ENCODE results near the gene TK2.
A peak's percentile ranks its signal among the peaks of the same experiment; 100 is the strongest.
"Not testable (repeated sequence)": the region's sequence is repeated elsewhere in the genome, so short reads cannot be mapped to it uniquely, and the experiment has no call there.

TK2 gene

DNA sequence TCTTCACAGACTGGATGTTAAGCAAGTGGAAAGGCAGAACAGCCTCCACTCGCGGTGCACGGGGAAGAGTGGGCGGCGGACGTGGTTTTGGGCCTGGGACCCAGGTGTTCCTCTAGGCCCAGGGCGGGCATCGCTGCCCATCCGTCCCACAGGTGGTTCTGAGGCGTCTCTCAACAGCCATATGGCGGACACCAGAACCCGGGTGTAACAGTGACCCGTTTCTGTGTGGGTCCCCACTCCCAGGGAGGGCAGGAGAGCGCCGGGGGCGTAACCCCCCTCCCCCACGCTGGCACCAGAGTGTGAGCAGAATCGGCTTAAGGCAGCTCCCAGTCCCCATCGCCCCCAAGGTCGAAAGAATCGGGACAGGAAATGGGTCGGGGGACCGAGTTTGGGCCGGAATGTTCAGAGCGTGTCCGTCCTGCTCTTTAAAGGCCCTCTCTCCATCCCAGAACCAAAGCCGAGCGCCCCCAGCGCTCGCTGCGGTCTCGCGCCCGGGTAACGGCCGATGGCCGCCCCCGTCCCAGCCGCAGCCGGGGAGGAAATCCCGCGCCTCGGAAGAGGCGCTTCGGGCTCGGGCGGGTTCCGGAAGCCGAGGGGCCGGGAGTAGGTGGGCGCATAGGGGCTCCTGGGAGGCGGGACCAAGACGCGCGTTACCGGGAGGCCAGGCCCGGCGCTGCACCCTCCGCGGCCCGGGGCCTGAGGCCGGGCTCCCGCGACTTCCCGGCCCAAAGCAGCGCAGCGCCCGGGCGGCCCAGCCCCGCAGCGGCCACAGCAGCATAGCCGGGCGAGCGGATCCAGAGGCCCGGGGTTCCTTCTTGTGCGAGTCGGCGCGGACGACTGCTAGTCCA, at the start of gene TK2:
TK2 (minus strand) TSS at position 839 of the 848 bp plus-strand sequence; CDS start at position 778, 61 bp downstream.
- peak in 1 of 2 donors; percentile 41 for DNase-seq (ENCODE audit: low read depth in 2 of 2)

- DNase-seq (ENCODE audit: low read depth in 2 of 2): no peak
Measured at GRCh38 chr16:66598111-66598510, 48.2 kb upstream of the TK2 start.

DNA sequence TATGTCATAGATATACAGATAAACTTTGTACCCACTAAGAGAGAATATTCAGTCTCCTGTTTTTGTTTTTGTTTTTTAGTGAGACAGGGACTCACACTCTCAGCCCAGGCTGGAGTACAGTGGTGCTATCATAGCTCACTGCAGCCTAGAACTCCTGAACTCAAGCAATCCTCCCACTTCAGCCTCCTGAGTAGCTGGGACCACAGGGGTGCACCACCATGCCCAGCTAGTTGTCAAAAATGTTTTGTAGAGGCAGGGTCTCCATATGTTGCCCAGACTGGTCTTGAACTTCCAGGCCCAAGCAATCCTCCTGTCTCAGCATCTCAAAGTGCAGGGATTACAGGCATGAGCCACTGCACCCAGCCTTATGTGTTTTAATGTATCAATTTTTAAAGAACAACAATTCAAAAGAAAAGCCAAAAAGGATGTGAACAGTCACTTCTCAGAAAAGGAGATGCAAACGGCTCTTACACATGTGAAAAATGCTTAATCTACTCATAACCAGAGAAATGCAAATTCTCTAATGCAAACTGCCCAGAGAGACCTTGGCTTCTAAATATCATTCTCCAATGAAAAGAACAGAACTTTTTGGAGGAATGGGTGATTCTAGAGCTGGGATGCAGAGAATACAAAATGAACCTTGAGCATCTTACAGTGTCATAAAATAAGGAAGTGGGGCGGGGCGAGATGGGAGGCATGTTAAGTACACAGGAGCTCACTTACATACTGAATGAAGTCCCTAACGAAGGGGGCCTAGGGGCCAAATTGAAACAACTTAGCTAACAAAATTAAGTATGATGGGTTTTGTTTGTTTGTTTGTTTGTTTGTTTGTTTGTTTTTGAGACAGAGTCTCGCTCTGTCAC, 47.3 kb upstream of the TK2 start:
- DNase-seq (ENCODE audit: low read depth in 2 of 2): no peak

GRCh38 chr16:66596559-66596958, 46.6 kb upstream of the TK2 start:
- not testable (repeated sequence) for DNase-seq (ENCODE audit: low read depth in 2 of 2)

GRCh38 chr16:66594739-66595138, 44.8 kb upstream of the TK2 start:
- DNase-seq (ENCODE audit: low read depth in 2 of 2): no peak

DNA sequence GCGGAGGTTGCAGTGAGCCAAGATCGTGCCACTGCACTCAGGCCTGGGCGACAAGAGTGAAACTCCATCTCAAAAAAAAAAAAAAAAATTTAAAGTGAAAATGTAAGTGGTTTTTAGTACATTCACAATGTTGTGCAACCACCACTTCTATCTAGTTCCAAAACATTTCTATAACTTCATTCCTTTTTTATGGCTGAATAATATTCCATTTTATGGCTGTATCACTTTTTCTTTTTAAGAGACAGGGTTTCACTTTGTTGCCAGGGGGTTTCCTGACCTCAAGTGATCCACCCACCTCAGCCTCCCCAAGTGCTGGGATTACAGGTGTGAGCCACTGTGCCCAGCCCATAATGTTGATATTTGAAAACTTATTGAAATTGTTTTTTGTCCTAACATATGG, 42.9 kb upstream of the TK2 start:
- DNase-seq (ENCODE audit: low read depth in 2 of 2): no peak

- DNase-seq (ENCODE audit: low read depth in 2 of 2): no peak
Measured at GRCh38 chr16:66592241-66592640, 42.3 kb upstream of the TK2 start.

DNA sequence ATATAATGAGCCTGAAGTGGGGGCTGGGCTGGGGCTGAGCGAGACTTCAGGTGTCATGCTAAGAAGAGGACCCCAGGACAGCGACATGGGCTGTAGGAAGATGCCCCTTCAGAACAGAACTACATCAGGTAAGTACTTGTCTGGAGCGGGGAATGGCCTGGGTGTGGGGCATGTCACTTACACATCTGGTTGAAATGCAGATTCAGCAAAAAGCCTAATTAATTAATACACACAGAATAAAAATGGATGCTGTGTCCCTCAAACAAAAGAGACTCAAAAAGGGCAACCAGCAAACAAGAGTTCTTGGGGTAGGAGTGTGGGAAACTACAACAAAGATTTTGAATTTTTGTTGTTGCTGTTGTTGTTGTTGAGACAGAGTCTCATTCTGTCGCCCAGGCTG, 41.1 kb upstream of the TK2 start:
- no peak for DNase-seq (ENCODE audit: low read depth in 2 of 2)

GRCh38 chr16:66590322-66590721, 40.4 kb upstream of the TK2 start:
- no peak for DNase-seq (ENCODE audit: low read depth in 2 of 2)

GRCh38 chr16:66588981-66589713, 39.2 kb upstream of the TK2 start:
- peak in 1 of 2 donors; percentile 40 for DNase-seq (ENCODE audit: low read depth in 2 of 2)

GRCh38 chr16:66587881-66588600, 38.1 kb upstream of the TK2 start:
- no peak for DNase-seq (ENCODE audit: low read depth in 2 of 2)

DNA sequence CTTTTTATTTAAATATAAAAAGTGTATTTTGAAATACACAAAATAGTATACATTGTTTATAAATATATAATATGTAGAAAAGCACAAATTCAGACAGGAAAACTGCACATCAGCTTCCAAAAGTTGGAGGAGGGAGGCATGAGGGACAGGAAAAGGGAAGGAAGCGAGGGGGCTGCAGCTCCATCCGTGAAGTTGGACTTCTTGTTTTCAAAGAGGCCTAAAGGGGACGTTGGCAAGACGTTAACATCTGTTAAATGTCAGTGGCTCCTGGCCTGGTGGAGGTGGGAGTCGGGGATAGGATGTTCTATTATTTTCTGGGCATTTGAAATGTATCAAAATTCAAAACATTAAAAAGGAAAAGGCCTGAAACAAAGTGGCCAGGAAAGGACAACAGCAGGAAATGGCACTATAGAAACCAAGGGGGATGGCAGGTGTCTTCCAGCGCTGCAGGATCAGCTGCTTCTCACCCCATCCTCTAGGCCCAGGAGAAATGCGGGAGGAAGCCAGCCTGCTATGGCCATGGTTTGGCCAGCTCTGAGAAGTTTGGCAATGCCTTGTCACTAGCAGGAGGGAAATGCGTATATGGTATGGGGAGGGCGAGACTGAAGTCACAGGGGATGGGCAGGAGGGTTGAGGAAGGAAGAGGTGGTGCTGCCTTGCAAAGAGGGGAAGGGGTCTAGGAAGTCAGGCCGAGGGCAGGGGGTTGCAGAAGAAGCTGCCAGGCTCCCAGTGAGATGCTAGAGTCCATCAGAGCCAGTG, 35.7 kb upstream of the TK2 start:
- DNase-seq (ENCODE audit: low read depth in 2 of 2): no peak

DNA sequence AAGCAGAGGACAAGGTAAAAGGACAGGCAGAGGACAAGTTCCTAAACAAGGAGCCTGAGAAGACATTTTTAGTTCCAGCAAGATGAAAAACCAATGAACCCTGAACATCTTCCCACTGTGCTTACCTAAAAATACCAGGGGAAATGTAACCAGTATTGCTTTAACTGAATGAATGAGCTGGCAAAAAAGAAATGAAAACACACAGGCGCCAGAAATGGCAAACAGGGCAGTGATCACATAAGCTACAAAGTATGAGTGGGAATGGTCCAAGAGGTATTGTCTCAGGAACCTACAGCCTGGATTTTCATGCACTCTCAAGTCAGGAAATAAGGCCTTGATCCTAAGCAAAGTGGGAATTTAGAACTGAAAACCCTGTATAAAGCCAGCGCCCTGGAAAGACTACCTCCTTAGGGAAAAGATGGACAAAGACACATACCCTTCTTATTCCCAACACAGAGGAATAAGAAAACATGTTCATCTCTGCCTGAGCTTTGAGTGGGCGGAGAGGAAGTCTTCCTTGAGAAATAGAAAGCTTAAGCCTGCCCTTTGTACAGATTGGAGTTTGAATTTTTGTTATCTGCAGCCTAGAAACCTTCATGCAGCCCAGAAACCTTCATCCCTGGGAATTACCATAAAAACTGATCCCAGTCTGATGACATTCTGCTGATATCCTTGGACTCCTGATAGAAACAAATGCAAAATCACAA, 31.5 kb upstream of the TK2 start:
- DNase-seq (ENCODE audit: low read depth in 2 of 2): no peak

DNA sequence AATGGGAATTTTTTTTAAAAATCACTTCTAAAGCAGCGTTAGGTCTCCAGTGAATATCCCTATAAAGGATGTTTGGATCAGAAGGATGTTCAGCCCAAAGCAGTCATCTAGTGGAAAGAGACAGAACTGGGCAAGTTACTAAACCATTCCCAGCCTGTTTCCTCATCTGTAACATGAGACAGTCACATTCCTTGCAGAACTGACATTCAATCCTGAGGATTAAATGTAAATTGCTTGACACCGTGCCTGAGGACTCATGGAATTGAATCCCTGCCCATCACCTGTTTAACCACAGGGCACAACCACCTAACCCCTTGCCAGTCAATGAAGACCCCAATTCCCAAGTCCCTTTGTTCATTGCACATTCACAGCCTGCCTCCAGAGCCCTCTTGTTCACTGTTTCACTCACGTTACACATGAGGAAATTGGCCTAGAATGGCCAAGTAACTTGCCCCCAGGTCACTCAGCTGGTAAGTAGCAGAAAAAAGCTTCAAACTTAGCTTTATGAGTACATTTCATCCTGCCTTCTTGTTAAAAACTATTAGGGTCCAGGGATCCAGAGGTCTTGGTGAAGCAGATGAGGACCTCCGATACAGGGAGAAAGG, 30.8 kb upstream of the TK2 start:
- DNase-seq (ENCODE audit: low read depth in 2 of 2): no peak

DNA sequence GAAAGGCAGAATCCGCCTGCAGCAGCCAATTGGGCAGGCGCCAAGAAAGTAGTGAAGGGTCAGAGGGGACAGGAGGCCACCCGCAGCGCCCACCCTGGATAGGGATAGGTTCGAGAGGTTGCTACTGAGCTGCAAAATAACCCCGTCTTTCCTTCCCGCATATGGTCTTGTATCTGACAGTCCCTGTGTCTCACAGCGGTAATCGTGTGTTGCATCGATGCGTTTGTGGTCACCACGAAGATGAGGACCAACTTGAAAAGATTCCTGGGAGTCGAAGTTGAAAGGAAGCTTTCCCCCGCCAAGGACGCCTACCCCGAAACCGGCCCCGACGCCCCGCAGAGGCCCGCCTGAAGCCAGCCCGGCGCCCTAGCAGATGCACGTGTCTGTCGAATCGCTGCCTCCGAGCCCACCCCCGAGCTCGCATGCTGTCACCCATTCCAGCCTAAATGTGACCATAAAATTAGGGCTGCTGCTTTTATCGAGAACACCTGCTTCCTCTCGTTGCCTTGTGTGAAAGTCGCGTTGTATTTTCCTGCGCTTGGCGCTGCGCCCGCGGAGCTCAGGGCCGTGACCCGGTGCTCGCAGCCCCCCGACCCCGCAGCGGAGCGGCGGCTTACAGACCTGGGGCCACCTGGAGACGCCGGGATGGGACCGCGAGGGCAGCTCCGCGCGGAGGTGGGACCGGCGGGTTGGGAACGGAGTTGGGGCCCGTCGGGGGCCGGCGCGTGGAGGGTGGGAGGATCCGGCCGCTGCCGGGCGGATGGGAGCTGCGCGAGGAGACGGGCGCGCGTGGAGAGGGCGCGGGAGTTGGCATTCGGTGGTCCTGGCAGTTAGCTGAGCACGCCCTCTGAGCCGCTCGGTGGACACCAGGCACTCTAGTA, 29.0 kb upstream of the TK2 start, which contains the start of gene CMTM2:
CMTM2 (plus strand) TSS at position 813 of the 881 bp plus-strand sequence. CDS start 145 bp downstream, outside the sequence.
- no peak for DNase-seq (ENCODE audit: low read depth in 2 of 2)

- no peak for DNase-seq (ENCODE audit: low read depth in 2 of 2)
Measured at GRCh38 chr16:66576296-66576695, 26.4 kb upstream of the TK2 start.

DNA sequence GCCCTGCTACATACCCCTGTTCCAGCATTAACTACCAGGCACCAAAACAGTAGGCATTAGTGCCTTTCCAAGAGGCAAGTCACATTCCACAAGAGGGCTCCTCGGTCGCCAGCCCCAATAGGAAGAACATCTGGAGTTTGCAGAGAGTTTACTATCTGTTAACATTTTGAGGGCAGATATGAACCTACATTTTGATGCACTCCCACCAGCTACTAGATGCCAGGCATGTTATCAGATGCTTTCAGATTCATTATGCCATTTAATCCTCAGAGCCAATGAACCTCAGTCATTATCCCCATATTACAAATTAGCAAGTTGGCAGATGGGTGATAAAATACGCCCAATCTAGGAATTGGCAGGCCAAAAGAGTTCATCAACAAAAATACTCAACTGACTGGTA, 25.1 kb upstream of the TK2 start:
- DNase-seq (ENCODE audit: low read depth in 2 of 2): no peak

DNA sequence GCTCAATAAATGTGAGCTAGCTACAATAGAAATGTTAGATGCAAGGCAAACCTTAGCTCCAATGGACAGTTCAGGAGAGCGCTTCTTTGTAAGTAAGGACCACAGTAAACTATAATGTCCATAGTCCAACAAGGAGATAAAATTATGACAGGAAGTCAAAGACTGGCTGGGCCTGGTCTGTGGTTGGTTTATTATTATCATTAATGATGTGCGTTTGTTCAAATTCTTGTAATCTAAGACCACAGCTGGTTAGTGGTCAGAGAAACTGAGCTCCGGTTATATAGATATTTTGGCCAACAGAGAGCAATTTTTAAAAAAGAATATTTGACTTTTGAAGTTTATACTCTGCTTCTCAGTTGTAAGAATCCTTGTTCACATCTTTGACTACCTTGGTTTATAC, 24.6 kb upstream of the TK2 start:
- no peak for DNase-seq (ENCODE audit: low read depth in 2 of 2)
